Gastrocnemius medialis (tissue), 4 donors: ENCODE measurements around the gene MPPE1. TPM values are rescaled to one million over a fixed set of nuclear protein-coding genes. Genes with fewer than 3 reads are reported as not detected.

Experiments used
- ATAC-seq, 2 donors: fragments of 150-250 bp; one replicate each; pipeline ENCODE4 v1.9.1; 2016
- DNase-seq, 2 donors: peaks; one replicate each; pipeline ENCODE4 v3.0.0-alpha.2; 2019
- H3K27ac ChIP-seq, 4 donors: fragments of 200-600 bp; sonication (generic); 1 replicate in 1 of 4; 2 replicates in 3 of 4; pipeline ENCODE4 v1.5.1; 2016 to 2018; ENCODE audit warnings: mild to moderate bottlenecking in 2 of 4, moderate library complexity in 1 of 4
- H3K27me3 ChIP-seq, 3 donors: fragments of 200-600 bp; sonication (generic) in 2 of 3; 1 replicate in 1 of 3; 2 replicates in 2 of 3; pipeline versions ENCODE4 v1.5.1 to v1.6.0; 2016 to 2019; ENCODE audit warnings: mild to moderate bottlenecking in 1 of 3, moderate library complexity in 1 of 3
- H3K36me3 ChIP-seq, 2 donors: fragments of 200-600 bp; sonication (generic) in 1 of 2; one replicate each; pipeline ENCODE4 v1.5.1; 2017 to 2018
- H3K4me1 ChIP-seq, 2 donors: fragments of 200-600 bp; sonication (generic) in 1 of 2; one replicate each; pipeline ENCODE4 v1.5.1; 2016 to 2017; ENCODE audit warnings: mild to moderate bottlenecking in 2 of 2
- H3K4me3 ChIP-seq, 4 donors: fragments of 200-600 bp; sonication (generic) in 3 of 4; 1 replicate in 1 of 4; 2 replicates in 3 of 4; pipeline ENCODE4 v1.5.1; 2016 to 2019; ENCODE audit warnings: mild to moderate bottlenecking in 2 of 4
- H3K9me3 ChIP-seq, 3 donors: fragments of 200-600 bp; sonication (generic) in 2 of 3; 1 replicate in 1 of 3; 2 replicates in 2 of 3; pipeline ENCODE4 v1.5.1; 2016 to 2019
- POLR2A ChIP-seq, 2 donors: fragments of 450-650 bp; IDR thresholded peaks; one replicate each; pipeline ENCODE4 v1.6.1; 2017; ENCODE audit warnings: antibody characterized with exemption in 2 of 2, mild to moderate bottlenecking in 2 of 2, moderate library complexity in 2 of 2
- in situ Hi-C, 4 donors: fragments of 200-750 bp; cut with MboI; loops; one replicate each; pipeline versions ENCODE4 v1.15.0 to v1.8.0; 2017; ENCODE audit warnings: low sequenced_read_pairs in 4 of 4
- intact Hi-C: fragments of 100-400 bp; cut with DNase I; formaldehyde crosslinking; loops from one replicate; pipeline ENCODE4 v1.15.1; 2023; ENCODE audit warnings: low total_unique reads
- total RNA-seq, 4 donors: library from RNA; depleted of rRNA; stranded (reverse); fragments of >200 nt; gene quantifications; one replicate each; pipeline versions ENCODE4 v1.1.0 to v1.2.3, GENCODE V29; 2016
- TF ChIP-seq, protein P1 (sequence below), 5 experiments: fragments of 450-650 bp in 3 of 5; fragments of 200-600 bp in 2 of 5; sonication (generic) in 2 of 5; IDR thresholded peaks in 4 of 5; conservative IDR thresholded peaks in 1 of 5; 1 replicate in 4 of 5; 2 replicates in 1 of 5; pipeline ENCODE4 v1.5.1; 2016 to 2019; ENCODE audit warnings: antibody characterized with exemption in 5 of 5, mild to moderate bottlenecking in 3 of 5, moderate library complexity in 3 of 5

MPPE1 gene
- total RNA-seq, 4 donors from 2014 or later = 11.0 to 33.6 (median 24.8) TPM

DNA sequence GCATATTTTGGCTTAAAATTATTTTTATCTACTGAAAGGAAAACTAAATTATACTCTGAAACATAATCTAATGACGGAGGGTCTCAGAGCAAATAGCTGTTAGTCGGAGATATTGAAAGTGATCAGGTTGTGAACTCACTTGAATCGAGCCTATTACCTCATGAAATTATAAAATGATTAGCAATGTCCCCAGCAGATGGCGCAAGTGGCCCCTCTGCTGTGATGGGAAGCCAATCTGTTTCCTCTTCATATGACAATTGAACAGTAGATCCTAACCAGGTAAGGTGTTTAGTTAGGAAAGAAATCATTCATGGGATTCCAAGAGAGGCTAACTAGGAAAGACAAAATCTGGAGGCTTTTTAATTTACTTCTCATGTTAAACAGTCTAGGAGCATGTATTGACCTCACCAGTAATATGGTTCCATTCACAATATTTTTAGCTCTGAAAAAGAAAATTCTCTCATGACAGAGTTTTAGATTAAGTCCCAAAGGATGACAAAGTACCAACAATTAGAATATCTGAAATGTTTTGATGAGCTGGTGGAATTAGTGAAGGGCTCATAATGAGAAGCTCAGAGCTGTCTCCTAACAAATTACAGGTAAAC lies 29.9 kb upstream of the MPPE1 start:
- ATAC-seq (peak; percentile 87), DNase-seq (peak; percentile 45 to 67)
- Histone ChIP-seq H3K27me3 (no peaks in the 10 kb centered on the region), H3K27ac (peak overlapping the region in 3 of 4 donors; percentile 41 to 44 (median 44)), H3K36me3 (no peaks in the 10 kb centered on the region), H3K9me3 (no peaks in the 10 kb centered on the region), H3K4me1 (peaks cover 0 to 2% of the 10 kb centered on the region in 2 donors), H3K4me3 (no peak overlapping the region)
- in situ Hi-C loops = loop anchor here in 3 of 4 donors (5.0 to 10.0 kb wide), 3 partner anchors 57 to 107 kb away; no protein-coding TSS in a partner anchor
- TF ChIP-seq, protein P1, sequence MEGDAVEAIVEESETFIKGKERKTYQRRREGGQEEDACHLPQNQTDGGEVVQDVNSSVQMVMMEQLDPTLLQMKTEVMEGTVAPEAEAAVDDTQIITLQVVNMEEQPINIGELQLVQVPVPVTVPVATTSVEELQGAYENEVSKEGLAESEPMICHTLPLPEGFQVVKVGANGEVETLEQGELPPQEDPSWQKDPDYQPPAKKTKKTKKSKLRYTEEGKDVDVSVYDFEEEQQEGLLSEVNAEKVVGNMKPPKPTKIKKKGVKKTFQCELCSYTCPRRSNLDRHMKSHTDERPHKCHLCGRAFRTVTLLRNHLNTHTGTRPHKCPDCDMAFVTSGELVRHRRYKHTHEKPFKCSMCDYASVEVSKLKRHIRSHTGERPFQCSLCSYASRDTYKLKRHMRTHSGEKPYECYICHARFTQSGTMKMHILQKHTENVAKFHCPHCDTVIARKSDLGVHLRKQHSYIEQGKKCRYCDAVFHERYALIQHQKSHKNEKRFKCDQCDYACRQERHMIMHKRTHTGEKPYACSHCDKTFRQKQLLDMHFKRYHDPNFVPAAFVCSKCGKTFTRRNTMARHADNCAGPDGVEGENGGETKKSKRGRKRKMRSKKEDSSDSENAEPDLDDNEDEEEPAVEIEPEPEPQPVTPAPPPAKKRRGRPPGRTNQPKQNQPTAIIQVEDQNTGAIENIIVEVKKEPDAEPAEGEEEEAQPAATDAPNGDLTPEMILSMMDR (IDR thresholded peaks at IDR 0.05 in 4 of 5, conservative IDR thresholded peaks at IDR 0.05 in 1 of 5) = peak; percentile 80 to 90 (median 85)
- no peak for TF ChIP-seq POLR2A (IDR thresholded peaks at IDR 0.05)
- intact Hi-C loops = loop anchor here (1.0 kb wide), 2 partner anchors 57 to 101 kb away; no protein-coding TSS in a partner anchor

DNA sequence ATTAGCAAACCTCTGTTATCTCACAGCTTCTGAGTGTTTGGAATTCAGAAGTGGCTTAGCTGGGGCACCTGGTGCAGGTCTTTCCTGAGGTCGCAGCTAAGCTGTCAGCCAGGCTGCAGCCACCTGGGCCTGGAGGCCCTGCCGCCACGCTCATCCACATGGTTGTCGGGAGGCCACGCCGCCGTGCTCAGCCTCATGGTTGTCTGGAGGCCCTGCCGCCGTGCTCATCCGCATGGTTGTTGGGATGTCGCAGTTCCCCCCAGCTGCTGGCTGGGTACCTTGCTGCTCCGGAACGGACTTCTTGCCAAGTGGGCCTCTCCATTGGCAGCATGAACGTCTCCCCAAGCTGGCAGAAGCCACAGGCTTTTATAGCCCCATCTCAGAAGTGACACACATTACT lies 24.3 kb upstream of the MPPE1 start:
- in situ Hi-C loops = loop anchor here in 3 of 4 donors (5.0 to 10.0 kb wide), 4 partner anchors 62 to 112 kb away; no protein-coding TSS in a partner anchor
- intact Hi-C loops = no loop called here
- no peaks in the 10 kb centered on the region for H3K9me3 ChIP-seq
- no peak overlapping the region for H3K4me3 ChIP-seq
- H3K27me3 ChIP-seq = no peaks in the 10 kb centered on the region
- no peaks in the 10 kb centered on the region for H3K4me1 ChIP-seq
- ATAC-seq (no peak), DNase-seq (no peak)
- TF ChIP-seq, protein P1 (IDR thresholded peaks at IDR 0.05 in 4 of 5, conservative IDR thresholded peaks at IDR 0.05 in 1 of 5) = no peak
- no peak for TF ChIP-seq POLR2A (IDR thresholded peaks at IDR 0.05)
- no peak overlapping the region for H3K27ac ChIP-seq
- H3K36me3 ChIP-seq = no peaks in the 10 kb centered on the region

DNA sequence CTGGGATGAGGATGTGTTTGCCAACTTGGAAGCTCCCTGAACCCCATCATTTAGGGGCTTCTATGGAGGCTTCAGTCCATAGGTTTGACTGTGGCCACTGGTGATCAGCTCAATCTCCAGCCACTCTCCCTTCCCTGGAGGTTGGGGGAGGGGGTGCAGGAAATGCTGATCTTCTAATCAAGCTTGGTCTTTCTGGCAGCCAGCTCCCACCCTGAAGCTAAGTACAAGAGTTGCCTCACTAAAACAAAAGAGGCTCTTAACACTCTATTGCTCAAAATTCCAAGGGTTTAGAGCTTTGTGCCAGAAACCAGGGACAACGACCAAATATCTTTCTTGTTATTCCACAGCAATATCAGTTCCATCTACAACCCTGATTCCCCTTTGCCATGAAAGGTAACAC lies 19.4 kb upstream of the MPPE1 start:
- no peak overlapping the region for H3K27ac ChIP-seq
- H3K36me3 ChIP-seq = no peaks in the 10 kb centered on the region
- ATAC-seq = no peak
- H3K4me1 ChIP-seq = no peaks in the 10 kb centered on the region
- no peaks in the 10 kb centered on the region for H3K9me3 ChIP-seq
- H3K27me3 ChIP-seq = no peaks in the 10 kb centered on the region
- no peak overlapping the region for H3K4me3 ChIP-seq
- intact Hi-C loops = no loop called here
- TF ChIP-seq, protein P1 (IDR thresholded peaks at IDR 0.05 in 4 of 5, conservative IDR thresholded peaks at IDR 0.05 in 1 of 5) = no peak
- TF ChIP-seq POLR2A (IDR thresholded peaks at IDR 0.05) = no peak
- no peak for DNase-seq
- in situ Hi-C loops = no loop called here

DNA sequence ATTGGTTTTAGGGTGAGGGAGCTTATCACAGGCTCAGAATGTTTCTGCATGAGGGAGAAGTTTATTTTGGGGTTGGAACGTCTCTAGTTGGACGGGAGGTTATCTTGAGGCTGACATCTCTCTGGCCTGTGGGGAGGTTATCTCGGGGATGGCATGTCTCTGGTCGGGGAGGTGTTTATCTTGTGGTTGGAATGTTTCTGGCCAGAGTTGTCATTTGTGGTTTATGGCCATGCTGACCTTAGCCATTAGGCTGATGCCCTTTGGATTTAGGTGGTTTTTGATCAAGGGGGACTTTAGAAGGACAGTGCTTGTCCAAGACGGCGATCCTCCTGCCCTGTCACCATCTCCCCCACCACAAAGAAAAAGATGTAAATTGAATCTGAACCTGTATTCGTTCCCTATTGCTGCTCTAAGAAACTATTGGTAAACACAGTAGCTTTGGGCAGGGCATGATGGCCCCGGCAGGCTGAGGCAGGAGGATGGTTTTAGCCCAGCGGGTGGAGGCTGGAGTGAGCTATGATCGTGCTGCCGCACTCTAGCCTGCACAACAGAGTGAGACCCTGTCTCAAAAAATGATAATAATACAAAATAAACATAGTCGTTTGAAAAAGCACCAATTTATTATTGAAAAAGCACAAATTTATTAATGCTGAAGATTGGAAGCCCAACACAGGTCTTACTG lies 17.8 kb upstream of the MPPE1 start:
- TF ChIP-seq, protein P1 (IDR thresholded peaks at IDR 0.05 in 4 of 5, conservative IDR thresholded peaks at IDR 0.05 in 1 of 5) = no peak
- no peak for TF ChIP-seq POLR2A (IDR thresholded peaks at IDR 0.05)
- Histone ChIP-seq H3K27ac (no peak overlapping the region), H3K36me3 (no peaks in the 10 kb centered on the region), H3K4me1 (no peaks in the 10 kb centered on the region), H3K9me3 (no peaks in the 10 kb centered on the region), H3K27me3 (no peaks in the 10 kb centered on the region), H3K4me3 (no peak overlapping the region)
- no peak for DNase-seq
- in situ Hi-C loops = no loop called here
- intact Hi-C loops = no loop called here
- ATAC-seq = no peak
